AG04449 (cell line): ENCODE data around the gene KCNIP1.

Experiments used
- CTCF ChIA-PET: fragments of 350-600 bp; formaldehyde crosslinking; extraction: SDS; loops from one replicate; lab custom pipeline; 2021; ENCODE audit warnings: antibody characterized with exemption; lab: Yijun Ruan, JAX
- POLR2A ChIA-PET: fragments of 400-600, 350-600 bp; formaldehyde crosslinking; extraction: SDS; loops from one replicate; lab custom pipeline; 2020; ENCODE audit warnings: antibody characterized with exemption, inconsistent platforms; lab: Yijun Ruan, JAX
- DNase-seq: peaks from one replicate; pipeline ENCODE4 v3.0.0-alpha.2; 2010; ENCODE audit warnings: low read depth, low spot score
- H3K4me3 ChIP-seq: 2 replicates; pipeline ENCODE4 v1.5.1; 2011; ENCODE audit warnings: low read depth, mild to moderate bottlenecking, control low read depth, low read length
- TF ChIP-seq, protein P1 (sequence below): IDR thresholded peaks from one replicate; pipeline ENCODE4 v1.5.1; 2011; ENCODE audit warnings: mild to moderate bottlenecking, moderate library complexity, low read length, control low read depth, inconsistent platforms; ENCODE audit not compliant: insufficient read depth; ENCODE audit errors: missing control alignments

The KCNIP1 gene

DNA sequence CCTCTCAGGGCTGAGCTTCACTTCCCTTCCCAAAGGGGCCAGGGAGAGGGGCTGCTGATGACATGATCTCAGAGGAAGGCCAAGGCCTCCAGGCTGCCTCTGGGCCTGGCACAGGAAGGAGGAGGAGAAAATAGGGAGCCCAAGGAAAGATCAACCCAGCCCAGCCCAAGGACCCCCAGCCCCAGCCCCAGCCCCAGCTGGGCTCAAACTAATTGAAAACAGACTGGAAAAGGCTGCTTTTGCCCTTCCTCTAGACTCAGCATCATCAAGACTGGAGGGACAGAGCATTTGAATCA is 18.3 kb upstream of the KCNIP1 start:
- CTCF ChIA-PET, result interaction anchor here (1.6 kb wide), 1 partner anchor 414 kb away, joined by 3 read pairs; no protein-coding TSS in a partner anchor
- TF ChIP-seq, protein P1, sequence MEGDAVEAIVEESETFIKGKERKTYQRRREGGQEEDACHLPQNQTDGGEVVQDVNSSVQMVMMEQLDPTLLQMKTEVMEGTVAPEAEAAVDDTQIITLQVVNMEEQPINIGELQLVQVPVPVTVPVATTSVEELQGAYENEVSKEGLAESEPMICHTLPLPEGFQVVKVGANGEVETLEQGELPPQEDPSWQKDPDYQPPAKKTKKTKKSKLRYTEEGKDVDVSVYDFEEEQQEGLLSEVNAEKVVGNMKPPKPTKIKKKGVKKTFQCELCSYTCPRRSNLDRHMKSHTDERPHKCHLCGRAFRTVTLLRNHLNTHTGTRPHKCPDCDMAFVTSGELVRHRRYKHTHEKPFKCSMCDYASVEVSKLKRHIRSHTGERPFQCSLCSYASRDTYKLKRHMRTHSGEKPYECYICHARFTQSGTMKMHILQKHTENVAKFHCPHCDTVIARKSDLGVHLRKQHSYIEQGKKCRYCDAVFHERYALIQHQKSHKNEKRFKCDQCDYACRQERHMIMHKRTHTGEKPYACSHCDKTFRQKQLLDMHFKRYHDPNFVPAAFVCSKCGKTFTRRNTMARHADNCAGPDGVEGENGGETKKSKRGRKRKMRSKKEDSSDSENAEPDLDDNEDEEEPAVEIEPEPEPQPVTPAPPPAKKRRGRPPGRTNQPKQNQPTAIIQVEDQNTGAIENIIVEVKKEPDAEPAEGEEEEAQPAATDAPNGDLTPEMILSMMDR, result no peak
- POLR2A ChIA-PET, result no interaction called here
- DNase-seq, result no peak
- H3K4me3 ChIP-seq, result no peak overlapping the region

DNA sequence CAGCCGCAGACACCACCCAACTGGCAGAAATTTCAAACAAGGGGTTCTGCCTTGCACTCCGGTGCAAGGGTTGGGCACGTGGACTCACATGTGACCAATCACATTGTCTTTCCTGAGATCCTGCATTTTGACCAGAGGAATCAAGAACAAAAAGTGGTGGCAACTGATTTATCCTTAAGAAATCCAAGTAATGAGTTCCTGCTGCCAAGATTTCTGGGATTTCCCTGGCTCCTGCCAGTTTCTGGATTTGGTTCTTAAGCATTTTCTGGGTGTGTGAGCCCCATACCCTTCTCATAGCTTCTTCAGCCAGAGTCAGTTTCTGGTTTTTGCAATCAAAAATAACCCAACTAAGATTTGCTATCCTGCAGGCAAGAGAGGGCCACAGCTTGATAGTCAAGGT is 17.4 kb upstream of the KCNIP1 start:
- TF ChIP-seq, protein P1, result no peak
- CTCF ChIA-PET, result interaction anchor here (1.6 kb wide), 1 partner anchor 415 kb away, joined by 3 read pairs; no protein-coding TSS in a partner anchor
- DNase-seq, result no peak
- no peak overlapping the region for H3K4me3 ChIP-seq
- POLR2A ChIA-PET, result no interaction called here

DNA sequence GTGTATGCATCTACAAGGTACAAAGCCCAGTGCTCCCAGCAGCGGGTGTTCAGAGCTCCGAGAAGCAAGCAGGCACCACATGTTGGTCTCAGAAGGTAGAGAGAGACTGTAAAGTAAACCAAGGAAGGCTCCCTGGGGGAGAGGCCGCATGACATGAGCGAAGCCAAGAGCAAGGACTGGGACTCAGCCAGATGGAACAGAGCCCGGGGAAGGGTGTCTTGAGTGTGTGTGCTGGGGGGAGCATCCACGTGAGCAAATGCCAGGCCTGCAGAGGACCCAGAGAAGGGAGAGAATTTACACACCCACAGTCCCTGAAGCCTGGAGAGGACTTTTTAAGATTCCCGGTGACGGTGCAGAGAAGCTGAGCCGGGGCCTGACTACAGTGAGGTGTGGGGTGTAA is 15.2 kb upstream of the KCNIP1 start:
- DNase-seq, result no peak
- no peak overlapping the region for H3K4me3 ChIP-seq
- TF ChIP-seq, protein P1, result no peak
- CTCF ChIA-PET, result no interaction called here
- POLR2A ChIA-PET, result no interaction called here

DNA sequence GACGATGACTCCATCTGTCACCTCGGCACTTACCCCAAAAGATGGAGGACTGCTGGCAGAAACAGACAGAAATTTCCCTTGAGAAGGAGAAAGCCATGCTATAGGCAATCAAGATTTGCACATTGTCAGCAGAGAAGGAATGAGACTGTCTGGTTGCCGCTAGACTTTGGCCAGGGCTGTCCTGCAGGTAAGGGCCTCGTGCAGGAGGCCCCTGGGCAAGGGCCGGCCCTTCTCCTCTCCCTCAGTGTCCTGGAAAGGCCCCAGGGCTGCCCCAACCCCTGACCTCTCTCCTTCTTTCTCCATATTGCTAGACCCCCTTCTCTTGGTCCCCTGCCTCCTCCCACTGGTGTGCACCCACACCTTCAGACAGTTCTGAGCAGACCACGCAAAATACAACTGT is 14.6 kb upstream of the KCNIP1 start:
- no peak overlapping the region for H3K4me3 ChIP-seq
- DNase-seq, result no peak
- POLR2A ChIA-PET, result no interaction called here
- TF ChIP-seq, protein P1, result no peak
- CTCF ChIA-PET, result interaction anchor here (0.8 kb wide), 1 partner anchor 8 kb away, joined by 3 read pairs; no protein-coding TSS in a partner anchor

DNA sequence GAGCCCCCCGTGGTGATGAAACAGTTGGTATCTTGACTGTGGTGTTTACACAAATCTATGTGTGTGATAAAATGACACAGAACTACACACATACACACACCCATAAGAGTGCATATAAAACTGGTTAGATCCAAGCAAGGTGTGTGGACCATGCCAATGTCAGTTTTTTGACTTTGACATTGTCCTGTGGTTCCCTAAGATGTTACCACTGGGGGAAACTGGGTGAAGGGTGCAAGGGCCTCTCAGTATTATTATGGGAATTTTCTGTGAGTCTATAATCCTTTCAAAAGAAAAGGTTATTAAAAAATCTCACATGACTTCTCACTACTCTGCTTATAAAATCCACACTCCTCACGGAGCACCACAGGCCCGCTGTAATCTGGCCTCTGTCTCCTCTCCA is 13.4 kb upstream of the KCNIP1 start:
- no peak for DNase-seq
- TF ChIP-seq, protein P1, result no peak
- ChIA-PET POLR2A (no interaction called here), CTCF (no interaction called here)
- no peak overlapping the region for H3K4me3 ChIP-seq

DNA sequence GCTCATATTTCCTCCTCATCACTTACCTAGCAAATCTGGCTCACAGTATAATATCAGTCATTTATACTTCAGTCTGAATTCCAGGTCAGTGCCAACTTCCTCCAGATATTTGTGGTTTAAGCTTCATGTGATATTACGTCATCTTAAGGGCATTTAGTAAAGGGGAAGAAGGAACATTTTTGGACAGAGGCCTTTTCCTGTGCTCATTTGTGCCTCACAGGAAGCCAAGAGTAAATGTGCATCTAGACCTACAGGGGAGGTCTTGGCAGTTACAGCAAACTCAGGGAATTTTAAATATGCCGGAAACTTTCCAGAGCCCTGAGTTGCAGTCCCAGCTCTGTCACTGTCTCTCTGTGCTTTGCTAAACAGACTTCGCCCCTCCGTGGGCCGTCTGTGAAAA is 12.3 kb upstream of the KCNIP1 start:
- CTCF ChIA-PET, result no interaction called here
- TF ChIP-seq, protein P1, result no peak
- peak; percentile 74 for DNase-seq
- no peak overlapping the region for H3K4me3 ChIP-seq
- POLR2A ChIA-PET, result interaction anchor here (0.6 to 1.2 kb wide), 2 partner anchors 24 to 896 kb away, joined by 3 read pairs; no protein-coding TSS in a partner anchor
